Measurements from ENCODE around the gene ERBIN.
"Not testable (repeated sequence)": the region's sequence is repeated elsewhere in the genome, so short reads cannot be mapped to it uniquely, and the experiment has no call there.

ERBIN gene

DNA sequence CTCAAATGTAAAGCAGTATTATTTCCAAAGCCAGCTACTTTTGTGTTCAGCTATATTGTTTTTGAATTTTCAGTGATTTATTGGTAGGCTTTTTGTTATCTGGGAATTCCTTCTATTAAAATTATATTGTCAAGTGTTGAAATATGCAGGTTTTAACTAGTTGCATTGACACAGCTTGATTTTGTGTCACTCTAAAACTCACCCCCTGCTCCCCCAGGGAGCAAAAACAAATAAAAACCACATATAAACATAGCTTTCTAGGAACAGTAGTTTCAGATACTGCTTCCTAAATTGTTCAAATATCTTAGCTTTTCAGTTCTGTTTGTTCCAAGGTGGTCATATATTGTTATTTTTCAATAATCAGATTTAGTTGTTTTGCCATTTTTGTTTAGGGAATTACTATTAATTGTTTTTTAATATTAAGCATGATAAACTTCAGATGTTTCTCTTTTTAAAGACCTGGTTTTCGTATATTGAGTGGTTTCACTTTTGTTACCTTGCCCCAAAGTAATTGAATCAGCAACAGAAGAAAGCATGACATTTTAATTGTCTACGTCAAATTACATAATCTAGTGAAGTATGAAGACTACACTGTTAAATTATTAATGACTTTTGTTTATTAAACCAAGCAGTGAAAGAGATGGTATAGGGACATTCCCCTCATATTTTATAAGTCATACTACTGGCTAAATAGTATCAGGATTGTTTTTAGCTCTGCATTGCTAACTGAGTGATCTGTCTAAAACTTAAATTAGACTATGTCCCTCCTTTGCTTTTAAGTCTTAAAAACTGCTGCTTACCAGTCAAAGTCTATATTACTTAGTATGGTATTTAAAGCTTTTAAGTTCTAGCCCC, 43.4 kb downstream of the ERBIN start:
- no peak for DNase-seq

DNA sequence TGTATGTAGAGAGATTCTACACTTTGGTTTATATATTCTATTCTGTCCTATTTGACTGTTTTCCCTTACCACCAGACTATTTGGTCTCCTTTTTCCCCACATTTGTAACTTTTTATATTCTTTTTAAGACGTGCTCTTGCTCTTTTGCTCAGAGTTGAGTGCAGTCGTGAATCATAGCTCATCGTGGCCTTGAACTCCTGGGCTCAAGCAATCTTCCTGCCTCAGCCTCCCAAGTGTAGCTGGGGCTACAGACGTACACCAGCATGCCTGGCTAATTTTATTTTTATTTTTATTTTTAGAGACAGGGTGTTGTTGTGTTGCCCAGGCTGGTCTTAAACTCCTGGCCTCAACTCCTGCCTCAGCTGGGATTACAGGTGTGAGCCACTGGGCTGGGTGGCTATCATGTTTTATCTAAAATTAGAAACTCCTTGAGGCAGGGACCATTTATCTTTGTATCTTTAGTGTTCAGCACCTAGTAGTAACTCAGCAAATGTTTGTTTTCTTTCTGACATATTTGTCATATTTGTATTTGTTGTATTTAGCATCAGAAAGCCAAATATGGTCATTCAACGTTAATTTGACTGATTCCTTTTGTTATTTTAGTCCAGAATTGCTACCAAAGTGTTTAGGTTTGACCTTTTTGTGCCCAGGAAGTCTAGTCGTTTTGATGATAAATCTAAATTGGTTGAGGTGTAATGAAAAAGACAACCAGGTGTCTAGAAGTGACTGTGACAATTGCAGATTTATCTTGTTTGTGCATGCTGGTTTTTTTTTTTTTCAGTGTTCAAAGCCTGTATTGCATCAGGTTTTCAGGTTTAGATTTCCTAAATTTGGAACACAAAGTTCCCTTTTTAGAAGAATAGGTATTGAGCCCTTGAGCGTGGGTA, 44.3 kb downstream of the ERBIN start:
- DNase-seq = no peak

DNA sequence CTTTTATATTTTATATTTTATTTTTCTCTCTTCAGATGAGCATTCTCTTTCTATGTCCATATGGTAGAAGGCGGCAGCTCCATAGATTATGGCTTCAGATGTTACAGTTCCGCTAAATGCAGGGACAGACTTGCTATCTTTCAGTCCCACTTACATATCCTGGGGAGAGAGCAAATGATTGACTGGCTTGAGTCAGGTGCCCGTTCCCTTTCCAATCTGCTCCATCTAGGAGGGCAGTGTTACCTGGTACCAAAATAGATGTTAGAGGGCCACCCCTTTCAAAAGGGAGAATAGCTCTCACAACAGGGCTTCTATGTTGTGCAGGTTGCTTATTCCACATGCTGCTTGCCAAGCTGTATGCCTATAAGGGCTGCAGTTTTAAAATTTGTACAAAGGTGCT, 45.3 kb downstream of the ERBIN start:
- no peak for DNase-seq

DNA sequence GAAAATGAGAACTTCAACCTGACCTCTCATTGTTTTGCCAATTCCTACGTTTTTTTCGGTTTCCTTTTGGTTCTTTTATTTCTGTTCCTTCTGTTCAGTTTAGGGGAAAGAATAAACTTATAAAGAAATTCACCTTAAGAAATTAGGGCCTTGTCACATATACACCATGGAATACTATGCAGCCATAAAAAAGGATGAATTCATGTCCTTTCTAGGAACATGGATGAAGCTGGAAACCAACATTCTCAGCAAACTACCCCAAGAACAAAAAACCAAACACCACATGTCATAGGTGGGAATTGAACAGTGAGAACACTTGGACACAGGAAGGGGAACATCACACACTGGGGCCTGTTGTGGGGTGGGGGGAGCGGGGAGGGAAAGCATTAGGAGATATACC, 46.5 kb downstream of the ERBIN start:
- DNase-seq = not testable (repeated sequence)

DNA sequence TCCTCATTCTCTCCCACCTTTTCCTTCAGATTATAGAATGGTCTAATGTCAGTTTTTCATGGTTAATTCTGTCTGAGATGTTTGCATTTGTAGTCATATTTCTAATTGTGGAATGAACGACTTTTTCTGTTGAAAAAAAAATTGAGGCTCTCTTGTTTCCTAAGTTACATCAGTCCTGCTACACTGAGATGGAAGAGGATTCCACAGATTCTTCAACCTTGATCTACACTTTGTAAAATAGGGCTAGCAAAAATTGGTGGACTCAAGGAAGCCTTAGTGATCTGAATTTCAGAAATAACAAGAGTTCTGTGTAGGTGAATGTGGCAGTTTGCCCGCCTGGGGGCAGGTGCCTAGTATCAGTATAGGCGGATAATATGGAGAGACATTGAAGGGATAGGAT, 51.9 kb downstream of the ERBIN start:
- no peak for DNase-seq

DNA sequence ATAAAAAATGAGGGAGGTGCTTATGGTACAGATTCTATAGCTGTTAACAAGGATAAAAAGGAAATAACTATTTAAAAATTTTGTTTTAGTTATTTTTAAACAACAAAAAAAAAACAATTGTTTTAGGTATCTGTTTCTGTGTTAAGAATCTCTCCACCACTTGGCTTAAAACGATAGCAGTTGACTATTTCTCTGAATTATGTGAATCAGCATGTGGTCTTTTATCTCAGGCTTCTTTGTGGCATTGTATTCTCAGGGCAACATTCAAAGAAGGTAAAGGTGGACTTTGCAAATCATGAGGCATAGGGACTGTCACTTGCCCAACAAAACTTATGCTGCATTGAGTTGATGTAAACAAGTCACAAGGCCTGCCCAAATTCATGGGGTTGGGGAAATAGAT, 55.2 kb downstream of the ERBIN start:
- DNase-seq = no peak

DNA sequence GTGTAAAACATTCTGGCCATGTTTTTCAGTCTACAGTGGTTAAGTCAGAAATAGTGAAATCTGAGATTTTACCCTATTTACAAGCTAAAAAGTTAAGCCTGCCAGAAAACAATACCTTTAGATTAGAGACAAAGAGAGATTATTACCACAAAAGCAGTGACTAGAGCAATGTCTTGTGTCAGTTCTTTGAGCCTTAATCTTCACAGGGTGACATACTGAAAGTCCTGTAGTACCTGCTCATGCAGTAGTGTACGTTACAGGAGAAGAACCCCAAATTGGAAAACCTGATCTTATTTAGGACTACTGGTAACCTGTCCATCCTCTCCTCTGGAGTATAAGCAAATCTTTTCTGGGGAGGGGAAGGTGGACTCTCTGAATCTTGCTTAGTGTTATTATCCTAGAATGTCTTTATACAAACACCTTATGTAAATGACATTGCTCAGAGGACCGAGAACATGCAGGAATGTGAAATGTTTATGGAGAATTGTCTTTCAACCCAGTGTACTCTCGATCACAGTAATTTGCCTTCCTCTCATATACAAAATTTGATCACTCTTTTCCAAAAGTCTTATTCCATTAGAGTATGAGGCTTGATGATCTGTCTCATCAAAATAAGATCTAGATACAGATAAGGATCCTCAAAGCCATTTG, 55.7 kb downstream of the ERBIN start:
- no peak for DNase-seq

DNA sequence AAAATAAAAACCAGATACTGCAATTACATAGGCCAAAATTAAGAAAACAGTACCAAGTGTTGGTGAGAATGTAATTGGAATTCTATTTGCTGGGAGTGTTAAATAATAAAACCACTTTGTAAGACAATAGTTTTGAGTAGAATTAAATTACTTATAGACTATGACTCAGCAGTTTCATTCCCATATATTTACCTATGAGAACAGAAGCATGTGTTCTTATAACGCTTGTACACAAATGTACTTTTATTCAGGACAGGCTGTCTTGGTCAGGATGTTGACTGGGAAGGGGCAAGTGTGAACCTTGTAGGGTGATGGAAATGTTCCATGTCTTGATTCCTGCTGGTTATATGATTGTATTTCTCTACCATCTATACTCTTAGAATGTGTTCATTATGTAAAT, 56.3 kb downstream of the ERBIN start:
- DNase-seq = no peak

DNA sequence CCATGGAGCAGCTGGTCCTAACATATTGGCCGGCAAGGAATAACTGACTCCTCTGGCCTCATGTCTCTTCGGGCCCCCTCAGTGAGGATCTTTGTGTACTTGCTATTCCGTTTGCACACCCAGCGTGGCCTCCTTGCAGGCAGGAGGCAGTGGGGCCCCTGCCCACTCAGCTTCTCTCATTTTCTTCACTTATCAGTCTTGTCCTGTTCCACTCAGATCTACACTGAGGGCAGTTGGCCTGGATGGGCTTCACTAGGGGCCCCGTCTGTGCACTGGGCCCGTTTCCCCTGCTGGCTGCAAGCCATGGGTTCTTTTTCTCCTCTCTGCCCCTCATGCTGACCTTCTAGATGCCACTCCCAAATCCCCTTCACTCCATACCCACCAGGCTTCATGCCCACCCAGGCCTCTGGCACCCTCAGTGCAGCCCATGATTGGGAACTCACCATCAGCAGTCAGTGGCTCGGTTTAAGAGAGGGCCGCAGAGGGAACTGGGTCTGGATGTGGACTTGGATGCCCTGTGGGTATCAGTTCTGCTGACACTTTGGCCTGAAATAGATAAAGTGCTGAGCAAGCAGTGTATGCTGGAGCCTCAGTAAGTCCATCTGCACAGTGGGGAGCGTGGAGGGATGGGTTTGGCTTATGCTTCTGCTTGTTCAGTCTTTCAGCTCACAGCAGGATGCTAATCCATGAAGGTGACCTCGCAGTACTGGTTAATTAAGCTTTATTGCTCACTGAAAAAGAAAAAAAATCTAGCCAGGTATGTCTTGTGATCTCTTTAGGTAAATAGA, 57.9 kb downstream of the ERBIN start:
- no peak for DNase-seq

DNA sequence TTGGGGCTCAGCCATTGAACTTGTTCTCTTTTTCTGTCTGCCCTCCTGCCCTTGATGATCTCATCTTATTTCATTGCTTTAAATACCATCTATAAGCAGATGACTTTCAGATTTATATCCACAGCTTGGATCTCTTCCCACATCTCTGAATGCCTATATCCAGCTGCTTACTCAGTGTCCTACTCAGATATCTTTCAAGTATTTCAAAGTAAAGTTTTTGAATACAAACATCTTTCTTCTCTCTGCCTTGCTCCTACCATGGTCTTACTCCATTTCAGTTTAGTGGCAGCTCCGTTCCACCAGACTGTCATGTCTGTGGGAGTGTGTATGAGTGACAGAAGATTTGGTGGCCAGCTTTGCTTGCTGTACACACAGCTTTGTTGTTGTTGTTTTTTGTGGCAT, 59.7 kb downstream of the ERBIN start:
- DNase-seq = no peak

DNA sequence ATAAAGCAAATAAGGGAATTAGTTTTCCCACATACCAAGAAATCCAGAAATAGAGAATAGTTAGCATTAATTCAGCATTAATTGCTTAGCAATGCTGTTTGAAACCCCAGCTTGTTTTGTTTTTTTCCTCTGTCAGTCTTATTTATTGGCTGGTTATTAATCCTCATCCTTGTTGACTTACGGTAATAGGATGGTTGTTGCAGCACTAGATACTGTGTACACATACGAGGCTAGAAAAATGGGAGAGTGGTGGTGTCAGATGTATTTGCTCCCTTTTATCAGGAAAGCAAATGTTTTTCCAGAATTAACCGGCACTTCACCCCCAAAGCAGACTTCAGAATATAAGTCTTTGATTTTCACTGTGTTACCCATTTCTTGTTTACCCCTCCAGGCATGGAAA, 60.4 kb downstream of the ERBIN start:
- DNase-seq = no peak

DNA sequence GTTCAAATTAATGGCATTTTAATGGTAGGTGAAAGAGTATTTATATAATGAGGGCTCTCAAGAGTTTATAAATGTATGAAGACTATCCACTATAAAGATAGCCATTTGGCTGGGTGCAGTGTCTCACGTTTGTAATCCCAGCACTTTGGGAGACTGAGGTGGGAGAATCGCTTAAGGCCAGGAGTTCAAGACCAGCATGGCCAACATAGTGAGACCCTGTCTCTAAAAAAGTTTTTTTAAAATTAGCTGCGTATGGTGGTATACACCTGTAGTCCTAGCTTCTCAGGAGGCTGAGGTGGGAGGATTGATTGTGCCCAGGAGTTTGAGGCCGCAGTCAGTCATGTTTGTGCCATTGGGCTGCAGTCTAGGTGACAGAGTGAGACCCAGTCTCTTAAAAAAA, 61.6 kb downstream of the ERBIN start:
- no peak for DNase-seq

DNA sequence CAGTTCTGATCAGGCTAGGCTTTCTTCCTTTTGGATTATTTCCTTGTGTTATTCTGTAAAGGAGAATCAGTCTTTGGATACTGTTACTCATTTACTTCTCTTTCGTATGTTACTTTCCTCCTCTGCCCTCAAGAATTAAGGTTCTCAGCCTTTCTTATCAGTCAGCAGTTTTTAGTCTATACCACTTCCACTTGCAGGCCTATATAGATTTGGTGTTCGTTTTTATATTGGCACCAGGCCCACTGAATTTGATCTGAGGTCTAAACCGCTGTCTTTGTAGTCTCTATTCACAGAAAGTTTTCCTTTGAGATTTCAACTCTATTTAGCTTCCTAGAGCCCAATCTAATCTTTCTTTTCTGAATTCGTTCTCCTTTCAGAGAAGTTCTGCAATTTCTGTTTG, 62.8 kb downstream of the ERBIN start:
- no peak for DNase-seq

DNA sequence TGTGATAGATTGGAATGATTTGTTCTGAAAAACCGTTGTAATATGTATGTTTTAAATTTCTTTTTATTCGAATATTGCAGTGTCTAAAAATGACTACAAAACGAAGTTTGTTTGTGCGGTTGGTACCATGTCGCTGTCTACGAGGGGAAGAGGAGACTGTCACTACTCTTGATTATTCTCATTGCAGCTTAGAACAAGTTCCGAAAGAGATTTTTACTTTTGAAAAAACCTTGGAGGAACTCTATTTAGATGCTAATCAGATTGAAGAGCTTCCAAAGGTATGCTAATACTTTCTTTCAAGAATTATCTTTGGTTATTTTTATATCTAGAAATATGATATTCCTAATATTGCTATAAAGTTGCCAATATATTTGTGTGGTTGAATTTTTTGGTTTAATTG, 66.3 kb downstream of the ERBIN start:
- DNase-seq = no peak

DNA sequence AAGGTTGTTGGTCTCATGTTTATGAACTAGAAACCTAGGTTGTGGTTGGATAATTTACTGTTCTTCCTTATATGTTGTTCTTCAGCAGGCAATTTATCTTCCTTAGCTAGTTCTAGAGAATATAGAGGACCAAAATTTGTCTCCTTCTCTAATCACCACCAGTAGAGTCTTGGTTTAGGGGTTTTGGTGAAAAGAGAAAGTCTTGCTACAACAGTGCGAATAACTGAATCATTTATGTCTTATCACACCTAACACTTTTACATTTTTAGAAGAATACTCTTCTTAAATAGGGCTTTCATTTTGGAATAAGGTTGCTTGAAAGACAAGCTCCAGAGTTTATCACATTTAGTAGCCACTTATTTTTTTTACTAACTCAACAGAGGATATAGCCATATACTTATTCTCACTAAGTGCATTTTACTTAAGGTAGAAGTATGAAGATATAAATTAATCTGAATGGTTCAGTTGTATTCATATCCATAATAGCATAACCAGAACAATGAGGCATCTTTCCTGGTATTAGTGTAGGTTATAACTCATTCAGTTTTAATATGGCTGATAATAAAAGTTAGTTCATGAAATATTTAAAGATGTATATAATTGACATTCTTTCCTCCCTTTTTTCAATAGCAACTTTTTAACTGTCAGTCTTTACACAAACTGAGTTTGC, 67.9 kb downstream of the ERBIN start:
- DNase-seq = no peak

DNA sequence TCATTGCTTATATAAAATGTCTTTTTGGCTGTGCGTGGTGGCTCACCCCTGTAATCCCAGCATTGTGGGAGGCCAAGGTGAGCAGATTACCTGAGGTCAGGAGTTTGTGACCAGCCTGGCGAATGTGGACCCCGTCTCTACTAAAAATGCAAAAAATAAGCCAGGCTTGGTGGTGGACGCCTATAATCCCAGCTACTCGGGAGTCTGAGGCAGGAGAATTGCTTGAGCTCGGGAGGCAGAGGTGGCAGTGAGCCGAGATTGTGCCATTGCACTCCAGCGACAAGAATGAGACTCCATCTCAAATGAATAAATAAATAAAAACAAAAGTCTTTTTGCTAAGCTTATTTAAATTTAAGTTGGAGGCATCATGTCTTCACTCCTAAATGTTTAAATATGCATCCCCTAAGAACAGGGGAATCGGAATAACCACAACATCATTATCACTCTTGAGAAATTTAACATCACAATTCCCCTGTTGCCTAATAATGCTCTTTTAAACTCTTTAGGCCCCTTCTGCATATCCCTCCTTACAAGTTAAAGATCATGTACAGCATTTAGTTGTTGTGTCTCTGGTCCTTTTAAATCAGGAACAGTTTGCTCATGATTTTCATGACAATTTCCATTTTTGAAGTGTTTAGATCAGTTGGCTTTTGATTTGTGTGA, 72.8 kb downstream of the ERBIN start:
- DNase-seq = no peak

DNA sequence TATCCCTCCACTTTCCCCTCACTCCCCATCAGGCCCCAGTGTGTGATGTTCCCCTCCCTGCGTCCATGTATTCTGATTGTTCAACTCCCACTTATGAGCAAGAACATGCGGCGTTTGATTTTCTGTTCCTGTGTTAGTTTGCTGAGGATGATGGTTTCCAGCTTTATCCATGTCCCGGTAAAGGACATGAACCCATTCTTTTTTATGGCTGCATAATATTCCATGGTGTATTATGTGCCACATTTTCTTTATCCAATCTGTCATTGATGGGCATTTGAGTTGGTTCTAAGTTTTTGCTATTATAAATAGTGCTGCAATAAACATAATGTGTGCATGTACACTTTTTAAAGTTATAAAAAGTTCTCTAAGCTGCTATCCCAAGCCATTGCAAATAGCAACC, 75.6 kb downstream of the ERBIN start:
- DNase-seq = no peak

DNA sequence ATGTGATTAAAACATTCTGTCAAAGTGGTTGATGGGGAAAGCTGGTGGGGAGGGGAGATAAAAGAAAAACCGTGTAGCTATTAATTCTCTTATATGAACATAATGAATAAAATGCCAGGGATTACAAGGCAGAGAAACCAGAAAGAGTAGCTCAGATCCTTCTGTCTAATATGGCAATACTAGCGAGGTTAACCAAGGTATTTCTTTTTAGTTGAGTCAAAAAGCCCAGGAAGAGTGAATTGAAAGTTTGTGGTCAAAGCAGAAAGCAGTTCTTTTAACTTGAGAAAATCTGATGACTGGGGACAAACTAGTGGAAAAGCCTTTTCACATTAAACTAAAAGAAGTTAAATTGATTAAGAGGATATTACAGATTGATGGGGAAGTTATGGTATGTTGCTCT, 76.0 kb downstream of the ERBIN start:
- no peak for DNase-seq

DNA sequence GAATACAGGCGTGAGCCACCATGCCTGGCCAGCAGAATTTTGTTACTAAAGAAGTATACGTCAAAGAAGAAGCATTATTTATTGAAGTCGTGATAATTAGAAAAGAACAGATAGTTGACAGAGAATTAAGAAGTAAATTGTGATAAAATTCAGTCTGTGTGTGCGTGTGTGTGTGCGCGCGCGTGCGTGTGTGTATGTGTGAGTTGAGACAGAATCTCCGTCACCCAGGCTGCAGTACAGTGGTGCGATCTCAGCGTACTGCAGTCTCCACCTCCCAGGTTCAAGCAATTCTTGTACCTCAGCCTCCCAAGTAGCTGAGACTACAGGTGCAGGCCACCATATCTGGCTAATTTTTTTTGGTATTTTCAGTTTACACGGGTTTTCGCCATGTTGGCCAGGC, 77.8 kb downstream of the ERBIN start:
- no peak for DNase-seq

DNA sequence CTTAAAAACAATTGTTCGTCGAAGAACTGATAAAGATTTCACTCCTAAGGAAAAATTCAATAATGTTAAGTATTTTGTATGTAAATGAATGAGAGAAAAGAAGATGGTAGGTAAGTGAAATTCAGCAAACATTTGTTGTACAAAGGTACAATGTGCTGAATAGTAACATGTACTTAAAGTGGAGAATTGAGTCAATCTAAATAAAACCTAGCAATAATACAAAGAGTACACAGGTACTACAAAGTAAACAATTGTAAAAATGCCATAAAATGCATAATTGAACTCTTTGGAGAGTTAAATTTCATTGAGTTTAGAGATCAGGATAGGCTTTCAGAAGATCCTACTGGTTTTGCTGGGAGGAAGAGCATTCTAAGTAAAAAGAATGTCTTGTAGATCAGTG, 82.9 kb downstream of the ERBIN start:
- DNase-seq = no peak

DNA sequence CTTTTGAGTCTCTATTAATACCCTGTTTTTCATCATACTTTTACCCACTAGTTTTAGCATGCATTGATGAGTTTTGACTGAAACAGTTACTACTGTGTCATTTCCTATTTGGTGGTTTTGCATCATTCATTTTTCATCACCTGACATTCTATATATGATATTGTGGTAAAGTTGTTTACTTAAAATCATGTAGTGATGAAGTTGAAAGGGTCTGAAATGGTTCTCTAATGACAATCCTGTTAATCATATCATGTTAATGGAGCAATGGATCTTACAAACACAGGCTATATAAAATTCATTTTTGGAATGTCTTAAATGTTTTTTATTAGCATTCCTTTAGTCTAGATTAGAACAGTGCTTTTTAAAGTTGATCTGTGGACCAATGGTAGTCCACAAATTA, 84.1 kb downstream of the ERBIN start:
- no peak for DNase-seq

DNA sequence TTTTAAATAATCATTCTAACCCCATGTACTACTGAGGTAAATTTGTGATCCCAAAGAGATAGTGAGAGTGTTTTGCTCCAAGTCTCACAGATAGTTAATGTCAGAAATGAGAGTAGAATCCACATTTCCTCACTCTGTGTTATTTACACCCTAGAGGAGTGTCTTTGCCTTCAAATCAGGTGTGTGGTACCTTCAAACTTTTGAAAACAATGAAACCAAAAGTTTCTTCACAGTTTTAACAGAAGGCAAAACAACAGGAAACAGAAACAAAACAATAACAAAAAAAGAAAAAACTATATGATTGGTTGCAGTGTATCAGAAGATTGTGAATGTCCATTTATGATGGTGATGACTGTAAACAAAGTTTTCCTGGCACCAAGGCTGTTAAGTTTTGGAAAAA, 85.9 kb downstream of the ERBIN start:
- DNase-seq = no peak
